ENCODE data around the gene NLK.
"Not testable (repeated sequence)": the region's sequence is repeated elsewhere in the genome, so short reads cannot be mapped to it uniquely, and the experiment has no call there.

NLK gene

DNA sequence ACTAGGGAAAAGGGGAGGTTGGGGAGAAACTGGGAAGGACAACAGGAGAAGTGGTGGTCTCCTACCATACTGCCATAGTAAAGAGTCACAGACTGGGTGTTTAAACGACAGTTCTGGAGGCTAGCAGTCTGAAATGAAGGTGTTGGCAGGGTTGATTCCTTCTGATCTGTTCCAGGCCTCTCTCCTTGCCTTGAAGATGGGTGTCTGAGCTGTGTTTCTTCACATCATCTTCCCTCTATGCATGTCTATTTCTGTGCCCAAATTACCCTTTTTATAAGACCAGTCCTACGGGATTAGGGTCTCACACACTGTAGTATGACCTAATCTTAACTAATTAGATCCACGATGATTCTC is 196.8 kb downstream of the NLK start:
- DNase-seq (ENCODE audit: low spot score) = no peak
- TF ChIP-seq, protein P1, sequence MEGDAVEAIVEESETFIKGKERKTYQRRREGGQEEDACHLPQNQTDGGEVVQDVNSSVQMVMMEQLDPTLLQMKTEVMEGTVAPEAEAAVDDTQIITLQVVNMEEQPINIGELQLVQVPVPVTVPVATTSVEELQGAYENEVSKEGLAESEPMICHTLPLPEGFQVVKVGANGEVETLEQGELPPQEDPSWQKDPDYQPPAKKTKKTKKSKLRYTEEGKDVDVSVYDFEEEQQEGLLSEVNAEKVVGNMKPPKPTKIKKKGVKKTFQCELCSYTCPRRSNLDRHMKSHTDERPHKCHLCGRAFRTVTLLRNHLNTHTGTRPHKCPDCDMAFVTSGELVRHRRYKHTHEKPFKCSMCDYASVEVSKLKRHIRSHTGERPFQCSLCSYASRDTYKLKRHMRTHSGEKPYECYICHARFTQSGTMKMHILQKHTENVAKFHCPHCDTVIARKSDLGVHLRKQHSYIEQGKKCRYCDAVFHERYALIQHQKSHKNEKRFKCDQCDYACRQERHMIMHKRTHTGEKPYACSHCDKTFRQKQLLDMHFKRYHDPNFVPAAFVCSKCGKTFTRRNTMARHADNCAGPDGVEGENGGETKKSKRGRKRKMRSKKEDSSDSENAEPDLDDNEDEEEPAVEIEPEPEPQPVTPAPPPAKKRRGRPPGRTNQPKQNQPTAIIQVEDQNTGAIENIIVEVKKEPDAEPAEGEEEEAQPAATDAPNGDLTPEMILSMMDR (IDR thresholded peaks at IDR 0.05; ENCODE audit: borderline replicate concordance, control extremely low read depth, extremely low read depth, insufficient read depth, missing control alignments) = no peak
- in situ Hi-C loops (cut with MboI; ENCODE audit: low sequenced_read_pairs, unreplicated experiment) = no loop called here

DNA sequence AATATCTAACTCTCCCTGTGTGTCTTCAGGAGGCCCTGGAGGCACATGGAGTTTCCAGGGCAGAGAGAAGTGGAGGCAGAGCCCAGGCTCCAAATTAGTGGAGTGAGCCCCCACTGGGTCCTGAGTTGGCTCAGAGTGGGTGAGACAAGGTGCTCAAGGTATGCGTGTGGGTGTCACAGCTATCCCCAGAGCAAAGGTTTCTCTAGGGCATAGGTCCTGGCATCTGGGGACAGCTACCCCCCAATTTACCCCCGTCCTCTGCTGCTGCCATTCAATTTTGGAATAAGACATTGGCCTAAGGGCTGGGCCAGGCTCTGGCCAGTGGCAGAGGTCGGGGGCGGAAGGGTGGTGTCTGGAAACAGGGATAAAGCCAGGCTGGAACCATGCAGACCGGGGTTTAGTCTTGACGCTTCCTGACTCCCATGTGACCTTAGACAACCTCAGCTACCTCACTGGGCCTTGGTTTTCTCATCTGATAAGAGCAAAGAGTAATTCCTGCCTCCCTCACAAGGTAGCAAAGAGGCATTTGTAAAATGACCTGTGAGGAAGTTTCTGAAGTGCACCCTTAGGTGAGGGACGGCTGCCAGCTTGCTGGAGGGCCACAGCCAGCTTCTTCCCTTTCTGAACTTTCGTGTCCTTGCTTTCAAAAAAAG is 198.3 kb downstream of the NLK start:
- in situ Hi-C loops (cut with MboI; ENCODE audit: low sequenced_read_pairs, unreplicated experiment) = no loop called here
- no peak for DNase-seq (ENCODE audit: low spot score)
- TF ChIP-seq, protein P1 (IDR thresholded peaks at IDR 0.05; ENCODE audit: borderline replicate concordance, control extremely low read depth, extremely low read depth, insufficient read depth, missing control alignments) = no peak

DNA sequence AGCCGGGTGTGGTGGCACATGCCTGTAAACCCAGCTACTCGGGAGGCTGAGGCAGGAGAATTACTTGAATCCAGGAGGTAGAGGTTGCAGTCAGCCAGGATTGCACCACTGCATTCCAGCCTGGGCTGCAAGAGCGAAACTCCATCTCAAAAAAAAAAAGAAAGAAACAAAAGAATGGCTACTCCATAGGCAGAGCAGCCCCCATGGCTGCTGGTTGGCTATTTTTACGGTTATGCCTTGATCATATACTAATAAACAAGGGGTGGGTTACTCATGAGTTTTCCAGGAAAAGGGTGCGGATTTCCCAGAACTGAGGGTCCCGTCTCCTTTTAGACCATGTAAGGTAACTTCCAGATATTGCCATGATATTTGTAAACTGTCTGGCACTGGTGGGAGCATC is 200.3 kb downstream of the NLK start:
- in situ Hi-C loops (cut with MboI; ENCODE audit: low sequenced_read_pairs, unreplicated experiment) = no loop called here
- DNase-seq (ENCODE audit: low spot score) = no peak
- TF ChIP-seq, protein P1 (IDR thresholded peaks at IDR 0.05; ENCODE audit: borderline replicate concordance, control extremely low read depth, extremely low read depth, insufficient read depth, missing control alignments) = no peak

- DNase-seq (ENCODE audit: low spot score); in situ Hi-C loops (cut with MboI; ENCODE audit: low sequenced_read_pairs, unreplicated experiment): not testable (repeated sequence)
Observed at GRCh38 chr17:28243268-28243667, 200.8 kb downstream of the NLK start.

DNA sequence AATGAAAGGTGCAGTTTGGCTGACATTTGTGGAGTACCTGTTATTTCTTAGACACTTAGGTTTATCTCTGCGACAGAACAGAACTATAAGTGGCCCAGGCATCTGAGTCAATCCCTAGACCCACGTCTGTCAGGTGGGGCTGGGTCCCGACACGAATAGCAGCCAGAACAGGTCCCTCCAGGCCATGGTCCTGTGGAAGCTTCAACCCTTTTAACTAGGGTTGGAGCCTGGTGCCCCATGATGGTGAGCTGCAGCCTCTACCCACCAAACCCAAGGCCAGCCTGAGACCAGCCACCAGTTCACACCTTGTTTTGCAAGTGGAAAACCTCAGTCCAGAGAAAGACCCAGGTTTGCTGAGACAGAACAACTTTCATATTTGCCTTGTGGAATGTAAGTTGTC is 202.0 kb downstream of the NLK start:
- in situ Hi-C loops (cut with MboI; ENCODE audit: low sequenced_read_pairs, unreplicated experiment) = no loop called here
- TF ChIP-seq, protein P1 (IDR thresholded peaks at IDR 0.05; ENCODE audit: borderline replicate concordance, control extremely low read depth, extremely low read depth, insufficient read depth, missing control alignments) = no peak
- no peak for DNase-seq (ENCODE audit: low spot score)
